HepG2 (cell line): ENCODE results near the gene NKD1. TPM values are rescaled to one million over a fixed set of nuclear protein-coding genes. Genes with fewer than 3 reads are reported as not detected.

Experiments used
- AFF4 ChIP-seq: sonication (generic); formaldehyde crosslinking; IDR thresholded peaks from 2 replicates; pipeline ENCODE4 v1.4.0; 2020; ENCODE audit warnings: missing genetic modification reagents
- ARNT2 ChIP-seq: sonication (generic); formaldehyde crosslinking; IDR thresholded peaks from 2 replicates; pipeline ENCODE4 v1.8.0; 2022; ENCODE audit warnings: mild to moderate bottlenecking, low read depth, missing genetic modification reagents, moderate library complexity
- ATRX ChIP-seq: sonication (generic); formaldehyde crosslinking; IDR thresholded peaks from 2 replicates; pipeline ENCODE4 v1.4.0; 2020; ENCODE audit warnings: missing genetic modification reagents, borderline replicate concordance
- CREBL2 ChIP-seq: sonication (generic); formaldehyde crosslinking; IDR thresholded peaks from 2 replicates; pipeline ENCODE4 v1.8.1; 2023; ENCODE audit warnings: missing genetic modification reagents, mild to moderate bottlenecking, borderline replicate concordance
- ETS1 ChIP-seq: sonication (generic); formaldehyde crosslinking; IDR thresholded peaks from 2 replicates; pipeline ENCODE4 v1.4.0; 2020; ENCODE audit warnings: missing genetic modification reagents
- GATA4 ChIP-seq: sonication (generic); IDR thresholded peaks from 2 replicates; pipeline ENCODE4 v1.6.1; 2016; ENCODE audit warnings: antibody characterized with exemption, low read depth, borderline replicate concordance
- GATAD1 ChIP-seq: IDR thresholded peaks from 2 replicates; pipeline ENCODE4 v1.6.1; 2016; ENCODE audit warnings: missing genetic modification reagents, missing compliant biosample characterization
- GLI4 ChIP-seq: sonication (generic); formaldehyde crosslinking; IDR thresholded peaks from 2 replicates; pipeline ENCODE4 v1.5.1; 2020; ENCODE audit warnings: missing genetic modification reagents, mild to moderate bottlenecking, moderate library complexity, borderline replicate concordance
- HMG20B ChIP-seq: conservative IDR thresholded peaks from 2 replicates; pipeline ENCODE4 v1.6.1; 2016; ENCODE audit warnings: missing genetic modification reagents, missing compliant biosample characterization
- ISL2 ChIP-seq: sonication (generic); formaldehyde crosslinking; IDR thresholded peaks from 2 replicates; pipeline ENCODE4 v1.5.0; 2020; ENCODE audit warnings: missing genetic modification reagents
- MBNL3 ChIP-seq: fragments of 250-450 bp; sonication (Bioruptor Pico); conservative IDR thresholded peaks from 2 replicates; pipeline ENCODE4 v1.8.0; 2022; ENCODE audit warnings: mild to moderate bottlenecking, inconsistent platforms
- NCOA2 ChIP-seq: sonication (generic); formaldehyde crosslinking; IDR thresholded peaks from 2 replicates; pipeline ENCODE4 v1.8.0; 2022; ENCODE audit warnings: inconsistent platforms
- PCBP1 ChIP-seq: fragments of 200-400 bp; formaldehyde crosslinking; IDR thresholded peaks from 2 replicates; pipeline ENCODE4 v1.6.1; 2017; ENCODE audit warnings: mild to moderate bottlenecking, low read depth, low read length, borderline replicate concordance
- PHF8 ChIP-seq: sonication (generic); formaldehyde crosslinking; IDR thresholded peaks from 2 replicates; pipeline ENCODE4 v1.5.0; 2020; ENCODE audit warnings: missing genetic modification reagents
- PRPF4 ChIP-seq: fragments of 200-400 bp; formaldehyde crosslinking; IDR thresholded peaks from 2 replicates; pipeline ENCODE4 v1.6.1; 2016; ENCODE audit warnings: low read length, low read depth; ENCODE audit not compliant: poor library complexity, severe bottlenecking
- YY1 ChIP-seq: IDR thresholded peaks from 2 replicates; pipeline ENCODE4 v1.6.1; 2011; ENCODE audit warnings: low read length, low read depth, moderate library complexity, mild to moderate bottlenecking; ENCODE audit not compliant: insufficient read depth, insufficient replicate concordance
- ZBTB37 ChIP-seq: sonication (generic); formaldehyde crosslinking; IDR thresholded peaks from 2 replicates; pipeline ENCODE4 v1.4.0; 2020; ENCODE audit warnings: mild to moderate bottlenecking, missing genetic modification reagents
- ZFY ChIP-seq: sonication (generic); formaldehyde crosslinking; IDR thresholded peaks from 2 replicates; pipeline ENCODE4 v1.4.0; 2020; ENCODE audit warnings: missing genetic modification reagents
- ZNF205 ChIP-seq: IDR thresholded peaks from 2 replicates; pipeline ENCODE4 v1.6.1; 2018; ENCODE audit warnings: missing biosample characterization, missing genetic modification reagents
- ZNF234 ChIP-seq: sonication (generic); formaldehyde crosslinking; conservative IDR thresholded peaks from 2 replicates; pipeline ENCODE4 v1.5.1; 2020; ENCODE audit warnings: mild to moderate bottlenecking, missing genetic modification reagents
- ZNF800 ChIP-seq: sonication (generic); formaldehyde crosslinking; IDR thresholded peaks from 2 replicates; pipeline ENCODE4 v1.4.0; 2020; ENCODE audit warnings: missing genetic modification reagents
- polyA plus RNA-seq, 8 experiments: library from polyadenylated mRNA; depleted of rRNA in 3 of 8; stranded (reverse) in 7 of 8; unstranded in 1 of 8; fragments of >200 nt; fragmentation: Illumina TruSeq in 4 of 8; extraction: Trizol in 4 of 8; gene quantifications; 2 replicates each; pipeline versions ENCODE4 v1.2.1 to v1.2.3, GENCODE V29; 2011 to 2016; ENCODE audit warnings: low read depth in 4 of 8, missing spikeins in 1 of 8, mixed read lengths in 1 of 8; ENCODE audit not compliant: insufficient read depth in 1 of 8
- total RNA-seq, 5 experiments: library from RNA; depleted of rRNA; stranded (reverse); fragments of >200 nt; fragmentation: Illumina TruSeq; extraction: Trizol; gene quantifications; 2 replicates each; pipeline ENCODE4 v1.2.3, GENCODE V29; 2016; ENCODE audit warnings: low read depth in 1 of 5

Gene NKD1
- total and polyA plus RNA-seq, 2 of the 13 experiments (the other 11 are each of a cell fraction or from before 2014, with no cell fraction given): 70.4 to 121 TPM

GRCh38 chr16:50547340-50548124, 664 bp upstream of the NKD1 start (continued):
- TF ChIP-seq AFF4 (CRISPR knock-in tag) (peak; percentile 70; the same call in 1 of the 2 replicates), HMG20B (CRISPR knock-in tag) (peak; percentile 72), ZNF234 (peak; percentile 76), ETS1 (no peak), GLI4 (CRISPR knock-in tag) (no peak), ZNF800 (no peak), PHF8 (CRISPR knock-in tag) (peak; percentile 55), ATRX (CRISPR knock-in tag) (no peak), ARNT2 (peak; percentile 64; the same call in 1 of the 2 replicates), ZBTB37 (CRISPR knock-in tag) (0 out of 2 replicates have a peak, but pooled peaks have one; percentile 29), MBNL3 (CRISPR knock-in tag) (no peak), CREBL2 (CRISPR knock-in tag) (no peak; the same call in 1 of the 2 replicates), GATAD1 (CRISPR knock-in tag) (peak; percentile 25; the same call in 1 of the 2 replicates), GATA4 (peak; percentile 87; the same call in 1 of the 2 replicates), ZFY (CRISPR knock-in tag) (no peak), ISL2 (CRISPR knock-in tag) (peak; percentile 97), PRPF4 (no peak), YY1 (peak; percentile 60), PCBP1 (0 out of 2 replicates have a peak, but pooled peaks have one; percentile 45), NCOA2 (CRISPR knock-in tag) (peak; percentile 94), ZNF205 (peak; percentile 80)
